GM18517 (cell line): ENCODE data around the gene SNAP91.
"Not testable (repeated sequence)": the region's sequence is repeated elsewhere in the genome, so short reads cannot be mapped to it uniquely, and the experiment has no call there.

Experiments
- ATAC-seq: cut with Tn5 transposase; IDR thresholded peaks from one replicate; pipeline ENCODE4 v1.9.1; 2021; ENCODE audit warnings: mild to moderate bottlenecking, moderate library complexity; ENCODE audit not compliant: unreplicated experiment

The SNAP91 gene

DNA sequence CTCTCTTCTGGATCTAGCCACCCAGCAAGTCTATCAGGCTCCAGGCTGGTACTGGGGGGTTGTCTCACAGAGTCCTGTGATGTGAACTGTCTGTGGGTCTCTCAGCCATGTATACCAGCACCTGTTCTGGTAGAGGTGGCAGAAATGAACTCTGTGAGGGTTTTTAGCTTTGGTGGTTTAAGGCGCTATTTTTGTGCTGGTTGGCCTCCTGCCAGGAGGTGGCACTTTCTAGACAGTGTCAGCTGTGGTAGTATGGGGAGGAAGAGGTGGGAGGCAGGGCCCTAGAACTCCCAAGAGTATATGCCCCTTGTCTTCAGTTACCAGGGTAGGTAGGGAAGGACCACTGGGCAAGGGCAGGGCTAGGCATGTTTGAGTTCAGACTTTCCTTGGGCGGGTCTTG lies 75.8 kb downstream of the SNAP91 start:
- ATAC-seq = peak; percentile 52

DNA sequence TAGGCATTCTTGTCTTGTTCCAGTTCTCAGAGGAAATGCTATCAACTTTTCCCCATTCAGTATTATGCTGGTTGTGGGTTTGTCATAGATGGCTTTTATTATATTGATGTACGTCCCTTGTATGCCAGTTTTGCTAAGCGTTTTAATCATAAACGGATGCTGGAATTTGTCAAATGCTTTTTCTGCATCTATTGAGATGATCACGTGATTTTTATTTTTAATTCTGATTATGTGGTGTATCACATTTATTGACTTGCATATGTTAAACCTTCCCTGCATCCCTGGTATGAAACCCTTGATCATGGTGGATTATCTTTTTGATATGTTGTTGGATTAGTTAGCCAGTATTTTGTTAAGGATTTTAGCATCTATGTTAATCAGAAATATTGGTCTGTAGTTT lies 79.0 kb downstream of the SNAP91 start:
- not testable (repeated sequence) for ATAC-seq

DNA sequence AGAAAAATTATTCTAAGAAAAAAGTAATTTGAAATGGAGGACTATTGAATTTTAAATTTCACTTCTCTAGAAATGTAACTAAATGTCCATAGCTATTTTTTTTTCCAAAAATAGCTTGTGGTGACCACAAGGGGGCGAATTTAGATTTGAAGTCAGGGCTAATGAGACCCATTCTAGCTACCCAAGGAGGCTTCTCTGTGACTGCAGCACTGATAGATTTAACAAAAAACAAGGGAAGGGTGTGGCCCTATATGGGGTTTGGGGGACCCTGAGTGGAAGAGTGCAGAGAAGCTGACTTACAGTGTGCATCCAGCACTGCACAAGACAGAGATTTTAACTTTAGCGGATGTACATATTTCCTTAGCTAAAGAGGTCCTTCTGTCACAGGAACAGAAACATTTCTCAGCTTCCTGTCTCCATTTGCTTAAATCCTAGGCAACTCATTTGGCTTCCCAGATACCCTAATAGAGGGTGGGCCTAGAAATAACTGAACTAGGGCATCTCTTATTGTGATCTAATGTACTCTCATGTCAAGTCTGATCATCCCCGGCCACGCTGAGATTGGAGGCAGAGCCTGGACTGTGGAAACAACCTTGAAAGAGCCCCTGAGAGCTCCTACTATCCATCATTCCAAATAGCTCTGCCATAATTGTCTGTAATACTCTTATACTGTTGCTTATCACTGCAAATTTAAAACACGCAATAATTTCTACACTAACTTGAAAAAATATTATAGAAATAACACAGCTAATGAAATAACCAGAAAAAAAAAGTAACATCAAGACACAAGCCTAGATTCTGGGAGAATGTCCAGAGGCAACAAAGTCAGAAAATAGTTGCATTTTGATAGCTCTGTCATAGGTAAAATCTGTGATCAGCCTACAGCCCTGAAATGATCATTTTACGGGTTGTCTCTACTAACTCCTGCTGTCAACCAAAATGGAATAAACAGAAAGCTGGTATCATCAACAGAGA lies 93.6 kb downstream of the SNAP91 start:
- no peak for ATAC-seq

DNA sequence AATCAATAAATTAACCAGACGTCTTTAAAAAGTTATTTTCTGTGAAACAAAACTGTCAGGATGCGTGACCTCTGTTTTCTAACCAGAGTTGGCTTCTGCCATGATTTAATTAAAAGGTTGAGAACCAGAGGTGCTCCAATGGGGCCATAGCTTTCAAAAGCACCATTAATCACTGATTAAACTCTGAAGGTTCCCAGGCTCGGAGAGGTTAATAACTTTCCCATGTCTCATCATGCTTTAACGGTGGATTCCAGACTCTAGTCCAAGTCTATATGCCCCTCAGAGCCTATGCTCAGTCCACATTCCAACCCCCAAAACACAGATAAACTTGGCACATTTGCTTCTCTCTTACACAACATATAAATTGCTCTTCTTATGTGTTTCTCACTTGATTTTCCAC lies 95.5 kb downstream of the SNAP91 start:
- no peak for ATAC-seq

DNA sequence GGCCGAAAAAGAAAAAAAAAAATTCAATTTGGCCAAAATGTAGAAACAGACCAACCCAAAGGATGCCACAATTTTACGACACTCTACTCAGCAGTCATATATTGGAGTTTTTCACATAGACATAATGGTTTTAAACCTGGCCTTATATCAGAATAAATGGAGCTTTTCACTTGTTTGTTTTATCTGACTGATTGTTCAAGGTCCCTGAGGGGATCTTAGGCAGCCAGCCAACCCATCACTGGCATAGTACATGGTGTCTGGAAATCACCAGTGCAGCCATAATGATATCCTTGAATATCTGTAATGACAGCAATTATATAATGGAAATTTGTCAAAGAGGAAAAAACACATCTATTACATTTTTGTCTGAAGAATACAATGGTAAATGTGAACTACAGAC lies 99.7 kb downstream of the SNAP91 start:
- ATAC-seq = no peak

DNA sequence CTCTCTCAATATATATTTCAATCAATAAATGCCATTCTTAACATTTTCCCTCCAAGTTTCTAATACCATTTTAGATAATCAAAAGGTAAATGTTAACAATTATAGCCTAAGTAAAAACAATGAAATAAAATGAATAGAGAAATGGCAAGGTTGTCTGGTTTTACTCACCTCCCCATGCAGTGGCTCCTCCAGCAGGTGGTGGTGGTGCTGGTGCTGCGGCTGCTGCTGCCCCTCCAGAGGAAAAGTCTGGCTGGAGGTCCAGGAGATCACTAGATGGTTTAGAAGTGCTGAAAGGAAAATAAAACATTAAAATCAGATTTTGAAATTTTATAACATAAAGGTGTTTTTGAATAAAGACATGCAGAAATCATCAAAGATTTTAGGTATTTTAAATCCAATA lies 103.4 kb downstream of the SNAP91 start:
- ATAC-seq = no peak

DNA sequence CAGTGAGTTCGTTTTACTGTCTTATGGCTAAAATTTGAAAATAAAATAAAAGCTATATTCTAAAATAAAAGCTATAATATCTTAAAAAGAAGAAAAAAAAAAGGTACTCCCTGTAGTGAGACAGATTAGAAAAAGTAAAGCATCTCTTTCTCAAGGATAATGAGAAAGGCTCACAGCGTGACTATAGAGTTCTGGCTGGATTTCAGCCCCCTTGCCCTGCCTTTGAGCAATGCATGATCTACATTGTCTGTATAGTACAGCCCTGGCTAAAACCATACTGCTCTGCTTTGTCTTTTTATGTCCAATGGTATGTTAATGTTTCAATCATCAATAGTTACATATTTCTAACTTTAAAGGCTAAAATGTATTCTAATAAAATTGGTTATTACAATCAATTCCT lies 105.3 kb downstream of the SNAP91 start:
- ATAC-seq = no peak

DNA sequence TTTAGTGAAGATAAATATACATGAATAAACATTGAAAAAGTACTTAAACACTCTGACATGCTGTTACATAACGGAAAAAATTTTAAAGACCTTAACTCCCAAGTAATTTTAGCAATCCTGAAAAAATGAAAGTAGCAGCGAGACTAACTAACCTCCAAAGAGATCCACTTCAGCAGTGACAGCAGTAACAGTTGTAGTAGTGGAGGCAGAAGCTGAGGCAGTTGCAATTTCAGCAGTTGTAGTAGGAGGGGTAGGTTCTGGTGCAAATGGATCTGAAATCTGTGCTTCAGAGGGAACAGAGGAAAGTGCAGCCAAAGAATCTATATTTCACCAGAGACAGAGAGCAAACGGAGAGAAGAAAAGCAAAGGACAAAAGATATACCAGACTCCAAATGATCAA lies 107.8 kb downstream of the SNAP91 start:
- ATAC-seq = no peak

DNA sequence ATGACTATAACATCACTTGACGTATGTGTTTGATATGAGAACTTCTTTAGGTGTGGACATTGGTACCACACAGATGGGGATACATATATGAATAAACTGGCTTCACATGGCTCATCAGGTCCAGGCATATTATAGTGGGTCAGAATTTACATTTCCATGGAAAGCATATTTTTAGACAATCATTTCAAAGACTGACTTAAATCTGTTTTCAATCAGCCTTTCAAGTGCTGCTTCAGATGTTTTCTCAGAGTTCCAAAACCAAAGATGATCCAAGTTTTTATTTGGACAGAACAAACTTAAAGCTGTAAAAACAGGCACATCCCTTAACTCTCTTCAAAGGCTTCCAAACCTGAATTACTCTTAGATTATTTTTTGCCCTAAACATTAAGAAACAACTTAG lies 108.4 kb downstream of the SNAP91 start:
- no peak for ATAC-seq

DNA sequence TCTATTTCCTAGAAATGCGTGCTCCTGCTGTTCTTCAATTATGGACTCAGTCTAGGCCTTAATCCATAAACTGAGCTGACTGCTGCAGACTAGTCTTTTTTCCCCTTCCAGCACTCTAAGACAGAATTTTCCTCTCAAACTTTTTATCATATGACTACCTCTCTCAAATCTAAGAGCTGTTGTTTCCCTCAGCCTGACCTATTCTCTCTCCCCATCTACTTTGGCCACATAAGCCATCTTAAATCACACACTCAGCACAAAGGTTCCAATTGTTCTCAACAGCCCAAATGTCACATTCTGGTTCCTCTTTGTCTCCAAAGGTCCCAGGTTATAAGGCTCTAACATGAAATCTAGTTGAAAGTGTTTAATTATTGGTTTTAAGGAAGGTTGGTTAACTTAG lies 111.4 kb downstream of the SNAP91 start:
- ATAC-seq = no peak

DNA sequence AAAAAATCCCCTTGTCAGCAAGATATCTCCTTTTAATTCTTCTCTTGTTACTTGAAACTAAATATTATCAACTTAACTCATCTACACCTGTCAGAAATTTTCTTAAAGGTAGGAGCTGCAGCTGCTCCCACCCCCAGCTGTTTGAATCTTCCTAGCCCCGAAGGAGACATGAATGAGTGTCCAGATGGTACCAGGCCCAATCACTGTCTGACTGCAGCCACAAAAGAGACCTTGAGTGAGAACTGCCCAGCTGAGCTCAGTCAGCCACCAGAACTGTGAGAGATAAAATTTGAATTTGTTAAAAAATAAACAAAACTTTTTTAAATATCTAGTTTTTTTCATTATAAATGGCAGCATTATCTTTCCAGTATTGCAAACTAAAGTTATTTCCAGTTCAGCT lies 111.8 kb downstream of the SNAP91 start:
- ATAC-seq = no peak

DNA sequence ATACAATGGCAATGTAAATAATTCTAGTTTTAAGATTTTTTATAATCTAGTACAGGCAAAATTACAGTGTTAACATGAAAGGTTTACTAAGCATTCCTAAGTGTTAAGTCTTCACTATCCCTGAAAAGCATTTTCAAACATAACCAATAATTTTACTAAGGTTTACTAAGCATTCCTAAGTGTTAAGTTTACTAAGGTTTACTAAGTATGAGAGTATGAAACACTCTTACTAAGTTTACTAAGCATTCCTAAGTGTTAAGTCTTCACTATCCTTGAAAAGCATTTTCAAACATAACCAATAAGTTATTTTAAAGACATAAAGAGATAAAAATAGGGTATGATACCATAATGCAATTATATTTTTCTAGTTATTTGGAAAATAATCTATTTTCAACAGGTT lies 114.0 kb downstream of the SNAP91 start:
- no peak for ATAC-seq

DNA sequence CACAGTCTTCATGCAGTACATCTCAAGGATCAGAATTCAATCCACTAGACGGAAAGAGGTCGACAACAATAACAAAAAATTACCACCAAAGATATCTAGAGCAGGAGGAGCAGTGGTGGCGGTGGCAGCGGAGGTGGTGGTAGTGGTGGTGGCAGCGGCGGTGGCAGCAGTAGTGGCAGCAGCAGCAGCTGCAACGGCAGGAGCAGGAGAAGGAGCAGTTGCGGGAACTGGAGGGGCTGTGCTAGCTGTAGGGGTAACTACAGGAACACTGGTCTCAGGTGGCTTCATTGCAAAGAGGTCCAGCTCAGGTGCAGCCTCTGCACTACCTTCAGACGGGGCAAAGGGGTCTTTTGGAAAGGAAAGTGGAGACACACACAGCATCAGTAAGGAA lies 115.5 kb downstream of the SNAP91 start:
- no peak for ATAC-seq

DNA sequence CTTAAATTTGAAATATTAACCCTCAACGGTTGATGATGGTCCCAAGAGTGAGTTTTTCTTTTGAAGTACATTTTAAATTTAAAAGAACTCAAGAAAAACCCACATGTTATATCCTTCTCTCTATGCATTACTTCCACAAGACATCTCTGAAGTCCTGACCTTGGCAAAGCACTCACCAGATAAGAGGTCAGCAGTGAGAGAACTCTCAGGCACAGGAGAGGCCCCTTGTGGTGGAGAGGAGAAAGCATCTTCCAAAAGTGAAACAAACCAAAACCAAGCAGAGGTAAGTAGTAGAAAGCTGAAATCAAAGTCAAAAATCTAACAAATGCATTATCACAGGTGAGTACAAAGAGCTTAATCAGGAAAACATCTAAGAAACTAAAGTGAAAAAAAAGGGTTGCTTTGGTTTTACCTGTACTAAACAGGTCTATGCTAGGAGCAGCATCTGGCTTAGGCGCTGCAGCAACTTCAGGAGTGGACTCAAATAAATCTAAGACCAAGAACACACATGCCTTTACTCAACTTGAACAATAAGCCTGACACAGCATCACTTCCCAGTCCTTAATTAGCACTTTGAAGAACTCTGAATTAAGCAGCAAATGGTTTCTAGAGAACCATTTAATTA lies 116.0 kb downstream of the SNAP91 start:
- ATAC-seq = peak; percentile 96

DNA sequence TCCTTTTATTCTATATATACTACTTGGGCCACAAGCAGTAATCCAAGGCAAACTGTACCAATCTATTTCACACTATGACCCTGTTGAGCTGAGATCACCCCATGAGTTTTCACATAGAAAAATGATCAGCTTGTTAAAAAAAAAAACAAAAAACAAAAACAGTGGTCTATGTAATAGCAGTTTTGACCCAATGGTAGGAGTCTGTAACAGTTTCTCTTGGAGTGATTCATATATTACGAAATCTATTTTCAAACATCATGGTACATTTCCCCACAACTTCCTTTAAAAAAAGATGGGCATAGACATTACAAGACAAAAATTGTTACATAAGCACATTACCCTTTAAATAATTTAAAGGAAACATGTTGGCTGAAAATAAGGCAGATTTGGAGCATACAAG lies 118.5 kb downstream of the SNAP91 start:
- ATAC-seq = no peak

DNA sequence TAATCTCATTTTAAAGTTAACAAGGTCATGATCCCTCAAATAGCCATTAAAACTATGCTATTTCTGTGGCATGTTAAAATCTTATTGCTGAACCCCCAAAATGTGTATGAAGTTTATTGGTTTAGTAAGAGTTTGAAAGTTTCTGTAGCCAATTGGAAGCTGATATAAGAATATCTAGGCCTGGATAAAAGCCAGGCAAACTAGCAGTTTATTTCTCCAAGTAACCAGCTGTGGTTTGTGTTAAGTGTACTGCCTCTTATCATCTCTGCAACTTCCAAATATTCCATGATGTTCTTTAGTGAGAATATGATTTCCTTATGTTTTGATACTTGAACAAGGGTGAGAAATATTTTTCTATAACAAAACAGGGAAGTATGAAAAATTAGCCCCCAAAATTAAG lies 119.8 kb downstream of the SNAP91 start:
- no peak for ATAC-seq

DNA sequence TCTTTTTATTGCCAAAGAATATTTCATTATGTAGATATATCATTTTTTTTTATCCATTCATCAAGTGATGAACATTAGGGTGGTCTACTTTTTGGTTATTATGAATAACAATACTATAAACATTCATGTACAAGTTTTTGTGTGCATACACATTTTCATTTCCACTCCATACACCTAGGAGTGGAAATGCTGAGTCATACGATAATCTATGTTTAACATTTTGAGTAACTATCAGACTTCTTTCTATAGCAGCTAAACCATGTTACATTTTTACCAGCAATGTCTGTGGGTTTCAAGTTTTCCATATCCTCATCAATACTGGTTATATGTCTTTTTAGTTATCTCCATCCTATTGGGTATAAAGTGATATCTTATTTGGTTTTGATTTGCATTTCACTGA lies 130.8 kb downstream of the SNAP91 start:
- ATAC-seq = no peak

DNA sequence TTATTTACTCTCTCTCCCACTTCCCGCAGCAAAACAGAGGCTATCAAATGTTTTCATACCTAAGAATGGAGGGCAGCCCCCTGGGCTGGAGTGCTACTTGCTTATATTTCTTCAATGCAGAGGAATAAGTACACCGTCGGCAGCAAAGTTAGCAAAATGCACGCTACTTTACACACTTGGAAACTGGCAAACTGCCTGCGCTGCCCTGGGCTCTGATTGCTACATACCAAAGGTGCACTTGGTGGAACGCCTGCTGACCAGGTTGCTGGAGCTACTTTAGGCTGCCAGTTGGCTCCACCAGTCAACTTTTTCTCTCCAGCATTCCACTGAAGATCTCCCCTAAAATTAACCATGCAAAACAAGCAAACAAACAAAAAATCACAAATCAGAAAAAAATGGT lies 134.1 kb downstream of the SNAP91 start:
- ATAC-seq = no peak

DNA sequence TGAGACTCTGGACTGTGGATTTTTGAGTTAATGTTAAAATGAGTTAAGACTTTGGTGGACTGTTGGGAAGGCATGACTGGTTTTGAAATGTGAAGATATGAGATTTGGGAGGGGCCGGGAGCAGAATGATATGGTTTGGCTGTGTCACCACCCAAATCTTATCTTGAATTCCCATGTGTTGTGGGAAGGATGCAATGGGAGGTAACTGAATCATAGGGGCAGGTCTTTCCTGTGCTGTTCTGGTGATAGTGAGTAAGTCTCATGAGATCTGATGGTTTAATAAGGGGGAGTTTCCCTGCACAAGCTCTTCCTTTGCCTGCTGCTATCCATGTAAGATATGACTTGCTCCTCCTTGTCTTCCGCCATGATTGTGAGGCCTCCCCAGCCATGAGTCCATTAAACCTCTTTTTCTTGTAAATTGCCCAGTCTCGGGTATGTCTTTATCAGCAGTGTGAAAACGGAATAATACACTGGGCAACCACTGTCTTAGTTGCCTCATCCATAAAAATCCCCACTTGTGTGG lies 137.2 kb downstream of the SNAP91 start:
- not testable (repeated sequence) for ATAC-seq

DNA sequence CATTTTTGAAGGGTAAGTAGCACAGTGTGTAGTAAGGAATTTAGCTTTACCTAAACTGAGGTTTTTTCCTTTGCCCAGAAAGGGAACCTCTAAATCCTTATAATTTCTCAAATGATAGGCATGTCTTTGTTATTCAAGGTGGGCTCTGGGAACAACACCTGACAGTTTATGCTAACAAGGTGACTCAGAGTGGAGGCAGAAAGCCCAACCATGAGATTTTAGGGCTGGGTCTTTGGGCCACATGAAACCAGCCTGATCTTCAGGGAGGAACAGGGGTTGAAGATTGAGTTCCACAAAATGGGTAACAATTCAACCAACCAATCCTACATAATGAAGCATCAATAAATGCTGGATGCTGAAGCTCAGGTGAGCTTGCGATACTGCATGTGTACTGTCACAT lies 149.9 kb downstream of the SNAP91 start:
- no peak for ATAC-seq

DNA sequence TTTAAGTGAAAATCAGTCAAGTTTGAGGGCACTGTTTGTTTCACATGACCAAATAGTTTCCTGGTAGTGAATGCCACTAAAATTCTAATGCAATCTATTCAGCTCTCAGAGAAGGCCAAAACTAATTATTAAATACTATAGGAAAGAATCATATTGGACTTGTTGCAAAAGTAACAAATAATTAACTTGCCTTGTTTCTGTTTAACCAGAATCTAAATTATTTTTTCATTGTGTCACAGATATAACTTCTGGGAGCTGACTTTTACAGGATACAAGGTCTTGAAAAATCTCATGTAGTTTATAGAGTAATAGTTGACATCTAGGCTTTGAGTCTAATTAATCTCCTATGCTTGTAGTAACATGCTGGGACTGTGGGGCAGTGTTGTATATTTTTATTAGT lies 152.0 kb downstream of the SNAP91 start:
- no peak for ATAC-seq

DNA sequence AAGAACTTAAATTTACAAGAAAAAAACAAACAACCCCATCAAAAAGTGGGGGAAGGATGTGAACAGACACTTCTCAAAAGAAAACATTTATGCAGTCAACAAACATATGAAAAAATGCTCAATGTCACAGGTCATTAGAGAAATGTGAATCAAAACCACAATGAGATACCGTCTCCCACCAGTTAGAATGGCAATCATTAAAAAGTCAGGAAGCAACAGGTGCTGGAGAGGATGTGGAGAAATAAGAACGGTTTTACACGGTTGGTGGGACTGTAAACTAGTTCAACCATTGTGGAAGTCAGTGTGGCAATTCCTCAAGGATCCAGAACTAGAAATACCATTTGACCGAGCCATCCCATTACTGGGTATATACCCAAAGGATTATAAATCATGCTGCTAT lies 157.2 kb downstream of the SNAP91 start:
- ATAC-seq = not testable (repeated sequence)
